OCI-LY7 (cell line): ENCODE data around the gene SRPRA. TPM values are rescaled to one million over a fixed set of nuclear protein-coding genes. Genes with fewer than 3 reads are reported as not detected.

Experiments
- BruUV-seq: library from RNA; stranded (reverse); fragments of 400-500 nt; replicated peaks from 2 replicates; lab custom pipeline; 2021; lab: Mats Ljungman, UMichigan
- CTCF ChIA-PET: fragments of 300-600 bp; sonication (Branson Sonifier 250); formaldehyde crosslinking; loops from one replicate; lab custom pipeline; 2022; ENCODE audit warnings: antibody characterized with exemption; ENCODE audit not compliant: unreplicated experiment; lab: Charles Lee
- POLR2A ChIA-PET: fragments of 300-600 bp; sonication (Branson Sonifier 250); formaldehyde crosslinking; loops from one replicate; lab custom pipeline; 2022; ENCODE audit warnings: antibody characterized with exemption; lab: Charles Lee
- DNase-seq: peaks from one replicate; pipeline ENCODE4 v3.0.0-alpha.2; 2015; ENCODE audit warnings: low spot score
- H2AFZ ChIP-seq: fragments of 200-600 bp; sonication (generic), shearing (Covaris generic); 2 replicates; pipeline ENCODE4 v1.6.1; 2014; ENCODE audit warnings: mild to moderate bottlenecking, antibody characterized with exemption, low read length, moderate library complexity
- H3K27ac ChIP-seq: fragments of 200-600 bp; sonication (generic); 2 replicates; pipeline ENCODE4 v1.5.1; 2014; ENCODE audit warnings: mixed run types, low read depth, mild to moderate bottlenecking, moderate library complexity, low read length, inconsistent platforms; ENCODE audit not compliant: poor library complexity, severe bottlenecking
- H3K36me3 ChIP-seq: fragments of 200-600 bp; sonication (generic); 2 replicates; pipeline ENCODE4 v1.6.1; 2014; ENCODE audit warnings: mild to moderate bottlenecking, antibody characterized with exemption, low read length, moderate library complexity, mixed read lengths; ENCODE audit not compliant: insufficient read depth
- H3K4me1 ChIP-seq: fragments of 200-600 bp; sonication (generic); 2 replicates; pipeline ENCODE4 v1.5.1; 2014; ENCODE audit warnings: mild to moderate bottlenecking, low read length; ENCODE audit not compliant: insufficient read depth, poor library complexity, severe bottlenecking
- H3K4me2 ChIP-seq: fragments of 200-600 bp; sonication (generic); 2 replicates; pipeline ENCODE4 v1.6.1; 2014; ENCODE audit warnings: mild to moderate bottlenecking, low read length
- H3K4me3 ChIP-seq: fragments of 200-600 bp; sonication (generic); 2 replicates; pipeline ENCODE4 v1.5.1; 2014; ENCODE audit warnings: mild to moderate bottlenecking, low read depth, low read length; ENCODE audit not compliant: poor library complexity, severe bottlenecking
- H3K79me2 ChIP-seq: fragments of 200-600 bp; sonication (generic); 2 replicates; pipeline ENCODE4 v1.6.1; 2016; ENCODE audit warnings: low read depth, mild to moderate bottlenecking, low read length, moderate library complexity, mixed read lengths; ENCODE audit not compliant: insufficient read depth
- H3K9me2 ChIP-seq: fragments of 200-600 bp; sonication (generic); 2 replicates; pipeline ENCODE4 v1.6.1; 2016; ENCODE audit warnings: mild to moderate bottlenecking, low read length, mixed read lengths; ENCODE audit not compliant: insufficient read depth
- H3K9me3 ChIP-seq: fragments of 200-600 bp; sonication (generic); 2 replicates; pipeline ENCODE4 v1.6.1; 2014; ENCODE audit warnings: mild to moderate bottlenecking, mixed run types, low read length, mixed read lengths
- H4K20me1 ChIP-seq: fragments of 200-600 bp; sonication (generic); 2 replicates; pipeline ENCODE4 v1.6.1; 2014; ENCODE audit warnings: mild to moderate bottlenecking, antibody characterized with exemption, low read length, moderate library complexity, mixed read lengths; ENCODE audit not compliant: insufficient read depth
- CTCF ChIP-seq: fragments of 200-600 bp; sonication (generic); conservative IDR thresholded peaks from 2 replicates; pipeline ENCODE4 v1.5.1; 2014; ENCODE audit warnings: mild to moderate bottlenecking, antibody characterized with exemption, low read length, moderate library complexity, mixed read lengths
- EZH2phosphoT487 ChIP-seq: fragments of 200-600 bp; sonication (generic); IDR thresholded peaks from 2 replicates; pipeline ENCODE4 v1.6.1; 2018; ENCODE audit warnings: low read depth, borderline replicate concordance, mild to moderate bottlenecking, mixed run types, antibody characterized with exemption, low read length, moderate library complexity, mixed read lengths
- intact Hi-C: fragments of 100-400 bp; cut with micrococcal nuclease; formaldehyde crosslinking; loops from one replicate; pipeline ENCODE4 v1.10.0; 2022; ENCODE audit not compliant: unreplicated experiment
- total RNA-seq, 2 experiments: library from RNA; depleted of rRNA in 1 of 2; stranded (reverse); fragments of >200 nt in 1 of 2; shearing (Covaris generic) in 1 of 2; gene quantifications; 2 replicates each; pipeline ENCODE4 v1.2.3, GENCODE V29; 2014 to 2022

Gene SRPRA
- total RNA-seq, 2 experiments from 2014 or later: 62.9 to 100 TPM

- CTCF ChIA-PET: no interaction called here
Measured at GRCh38 chr11:126233391-126233790, 35.3 kb downstream of the SRPRA start.

GRCh38 chr11:126232683-126233082, 36.0 kb downstream of the SRPRA start:
- POLR2A ChIA-PET: no interaction called here
- BruUV-seq: no TSS peak

More at GRCh38 chr11:126233391-126233790, 35.3 kb downstream of the SRPRA start:
- POLR2A ChIA-PET: interaction anchor here (0.6 kb wide), 2 partner anchors 11 to 780 kb away, joined by 3 to 4 read pairs; no protein-coding TSS in a partner anchor
- Histone ChIP-seq H3K4me2 (no peak overlapping the region), H3K36me3 (peaks cover 54% of the 10 kb centered on the region), H3K4me1 (no peaks in the 10 kb centered on the region), H3K9me3 (no peaks in the 10 kb centered on the region), H3K9me2 (no peaks in the 10 kb centered on the region), H3K4me3 (no peak overlapping the region), H3K79me2 (no peaks in the 10 kb centered on the region), H4K20me1 (no peaks in the 10 kb centered on the region), H3K27ac (no peak overlapping the region), H2AFZ (no peak overlapping the region)
- DNase-seq: no peak
- no TSS peak for BruUV-seq
- intact Hi-C loops: no loop called here
- no peak for TF ChIP-seq CTCF
- no peak for TF ChIP-seq EZH2phosphoT487

More at GRCh38 chr11:126232683-126233082, 36.0 kb downstream of the SRPRA start:
- intact Hi-C loops: no loop called here
- H3K4me2 ChIP-seq: no peak overlapping the region
- CTCF ChIA-PET: no interaction called here
- no peak overlapping the region for H2AFZ ChIP-seq
- no peaks in the 10 kb centered on the region for H3K4me1 ChIP-seq
- H3K27ac ChIP-seq: no peak overlapping the region
- H3K79me2 ChIP-seq: no peaks in the 10 kb centered on the region
- no peak overlapping the region for H3K4me3 ChIP-seq
- DNase-seq: no peak
- TF ChIP-seq CTCF: no peak
- peaks cover 7% of the 10 kb centered on the region; the same call in 1 of the 2 replicates for H3K9me3 ChIP-seq
- no peaks in the 10 kb centered on the region for H3K9me2 ChIP-seq
- peaks cover 56% of the 10 kb centered on the region for H3K36me3 ChIP-seq
- H4K20me1 ChIP-seq: no peaks in the 10 kb centered on the region
